ENCODE results near the gene GREM1.

Gene GREM1

GRCh38 chr15:32717426-32718226, at the start of gene GREM1:
GREM1 (plus strand) TSS chr15:32718004; CDS start chr15:32730691, 12,687 bp downstream.
- no peaks in the 10 kb centered on the region for H3K4me1 ChIP-seq
- H3K4me3 ChIP-seq = no peak within 1 kb of the TSS
- H3K9me3 ChIP-seq = no peaks in the 10 kb centered on the region
- no peaks in the 10 kb centered on the region for H3K36me3 ChIP-seq (replicated peaks)
- DNase-seq (ENCODE audit: low spot score in 2 of 2) = no peak
- in situ Hi-C loops (cut with MboI; ENCODE audit: low sequenced_read_pairs) = no loop called here
- peaks cover 45% of the 10 kb centered on the region for H3K27me3 ChIP-seq (ENCODE audit: low read depth)

- no peaks in the 10 kb centered on the region for H3K4me1 ChIP-seq
- DNase-seq (ENCODE audit: low spot score in 2 of 2) = no peak
- H3K36me3 ChIP-seq (replicated peaks) = no peaks in the 10 kb centered on the region
- no peaks in the 10 kb centered on the region for H3K9me3 ChIP-seq
- H3K27me3 ChIP-seq (ENCODE audit: low read depth) = no peaks in the 10 kb centered on the region
- in situ Hi-C loops (cut with MboI; ENCODE audit: low sequenced_read_pairs) = loop anchor here (25.0 kb wide), 1 partner anchor 468 kb away; no protein-coding TSS in a partner anchor
- no peak overlapping the region for H3K4me3 ChIP-seq
These were observed 48.9 kb upstream of the GREM1 start for GRCh38 chr15:32668942-32669341.

GRCh38 chr15:32669896-32670611, 47.8 kb upstream of the GREM1 start:
- Histone ChIP-seq H3K4me1 (no peaks in the 10 kb centered on the region), H3K36me3 (replicated peaks) (no peaks in the 10 kb centered on the region), H3K27me3 (ENCODE audit: low read depth) (no peaks in the 10 kb centered on the region), H3K9me3 (no peaks in the 10 kb centered on the region), H3K4me3 (no peak overlapping the region)
- DNase-seq (ENCODE audit: low spot score in 2 of 2) = peak in 1 of 2 experiments; percentile 22
- in situ Hi-C loops (cut with MboI; ENCODE audit: low sequenced_read_pairs) = loop anchor here (25.0 kb wide), 1 partner anchor 467 kb away; no protein-coding TSS in a partner anchor

- in situ Hi-C loops (cut with MboI; ENCODE audit: low sequenced_read_pairs) = loop anchor here (25.0 kb wide), 1 partner anchor 467 kb away; no protein-coding TSS in a partner anchor
- H3K27me3 ChIP-seq (ENCODE audit: low read depth) = no peaks in the 10 kb centered on the region
- H3K4me1 ChIP-seq = no peaks in the 10 kb centered on the region
- no peak for DNase-seq (ENCODE audit: low spot score in 2 of 2)
- H3K9me3 ChIP-seq = no peaks in the 10 kb centered on the region
- no peak overlapping the region for H3K4me3 ChIP-seq
- H3K36me3 ChIP-seq (replicated peaks) = no peaks in the 10 kb centered on the region
These were observed 47.2 kb upstream of the GREM1 start for GRCh38 chr15:32670623-32671022.

GRCh38 chr15:32671339-32672325, 46.2 kb upstream of the GREM1 start:
- Histone ChIP-seq H3K27me3 (ENCODE audit: low read depth) (no peaks in the 10 kb centered on the region), H3K4me3 (no peak overlapping the region), H3K9me3 (no peaks in the 10 kb centered on the region), H3K36me3 (replicated peaks) (no peaks in the 10 kb centered on the region), H3K4me1 (no peaks in the 10 kb centered on the region)
- no peak for DNase-seq (ENCODE audit: low spot score in 2 of 2)
- in situ Hi-C loops (cut with MboI; ENCODE audit: low sequenced_read_pairs) = loop anchor here (25.0 kb wide), 1 partner anchor 466 kb away; no protein-coding TSS in a partner anchor

GRCh38 chr15:32674681-32675080, 43.1 kb upstream of the GREM1 start:
- Histone ChIP-seq H3K9me3 (no peaks in the 10 kb centered on the region), H3K4me3 (no peak overlapping the region), H3K36me3 (replicated peaks) (no peaks in the 10 kb centered on the region), H3K4me1 (no peaks in the 10 kb centered on the region), H3K27me3 (ENCODE audit: low read depth) (no peaks in the 10 kb centered on the region)
- in situ Hi-C loops (cut with MboI; ENCODE audit: low sequenced_read_pairs) = loop anchor here (25.0 kb wide), 1 partner anchor 463 kb away; no protein-coding TSS in a partner anchor
- no peak for DNase-seq (ENCODE audit: low spot score in 2 of 2)

- Histone ChIP-seq H3K9me3 (no peaks in the 10 kb centered on the region), H3K27me3 (ENCODE audit: low read depth) (no peaks in the 10 kb centered on the region), H3K4me3 (no peak overlapping the region), H3K36me3 (replicated peaks) (no peaks in the 10 kb centered on the region), H3K4me1 (no peaks in the 10 kb centered on the region)
- in situ Hi-C loops (cut with MboI; ENCODE audit: low sequenced_read_pairs) = no loop called here
- DNase-seq (ENCODE audit: low spot score in 2 of 2) = no peak
These were observed 42.3 kb upstream of the GREM1 start for GRCh38 chr15:32675466-32675865.

- no peak for DNase-seq (ENCODE audit: low spot score in 2 of 2)
- H3K27me3 ChIP-seq (ENCODE audit: low read depth) = no peaks in the 10 kb centered on the region
- in situ Hi-C loops (cut with MboI; ENCODE audit: low sequenced_read_pairs) = no loop called here
These were observed 41.6 kb upstream of the GREM1 start for GRCh38 chr15:32676169-32676568.

GRCh38 chr15:32677238-32677750, 40.5 kb upstream of the GREM1 start:
- DNase-seq (ENCODE audit: low spot score in 2 of 2) = no peak
- Histone ChIP-seq H3K36me3 (replicated peaks) (no peaks in the 10 kb centered on the region), H3K27me3 (ENCODE audit: low read depth) (no peaks in the 10 kb centered on the region), H3K4me3 (no peak overlapping the region), H3K9me3 (no peaks in the 10 kb centered on the region), H3K4me1 (no peaks in the 10 kb centered on the region)
- in situ Hi-C loops (cut with MboI; ENCODE audit: low sequenced_read_pairs) = no loop called here

More at GRCh38 chr15:32676169-32676568, 41.6 kb upstream of the GREM1 start:
- Histone ChIP-seq H3K9me3 (no peaks in the 10 kb centered on the region), H3K36me3 (replicated peaks) (no peaks in the 10 kb centered on the region), H3K4me1 (no peaks in the 10 kb centered on the region), H3K4me3 (no peak overlapping the region)

GRCh38 chr15:32679298-32679690, 38.5 kb upstream of the GREM1 start:
- DNase-seq (ENCODE audit: low spot score in 2 of 2) = no peak
- H3K27me3 ChIP-seq (ENCODE audit: low read depth) = no peaks in the 10 kb centered on the region
- no peaks in the 10 kb centered on the region for H3K4me1 ChIP-seq
- in situ Hi-C loops (cut with MboI; ENCODE audit: low sequenced_read_pairs) = no loop called here
- H3K4me3 ChIP-seq = no peak overlapping the region
- no peaks in the 10 kb centered on the region for H3K9me3 ChIP-seq
- no peaks in the 10 kb centered on the region for H3K36me3 ChIP-seq (replicated peaks)

- in situ Hi-C loops (cut with MboI; ENCODE audit: low sequenced_read_pairs) = no loop called here
- H3K4me3 ChIP-seq = no peak overlapping the region
- H3K9me3 ChIP-seq = no peaks in the 10 kb centered on the region
- DNase-seq (ENCODE audit: low spot score in 2 of 2) = no peak
- H3K27me3 ChIP-seq (ENCODE audit: low read depth) = no peaks in the 10 kb centered on the region
- no peaks in the 10 kb centered on the region for H3K36me3 ChIP-seq (replicated peaks)
- no peaks in the 10 kb centered on the region for H3K4me1 ChIP-seq
These were observed 35.2 kb upstream of the GREM1 start for GRCh38 chr15:32682569-32682968.

- in situ Hi-C loops (cut with MboI; ENCODE audit: low sequenced_read_pairs) = no loop called here
- Histone ChIP-seq H3K36me3 (replicated peaks) (no peaks in the 10 kb centered on the region), H3K9me3 (no peaks in the 10 kb centered on the region), H3K4me1 (no peaks in the 10 kb centered on the region), H3K27me3 (ENCODE audit: low read depth) (no peaks in the 10 kb centered on the region), H3K4me3 (no peak overlapping the region)
- no peak for DNase-seq (ENCODE audit: low spot score in 2 of 2)
These were observed 34.7 kb upstream of the GREM1 start for GRCh38 chr15:32682977-32683630.

Measured in HAP-1 (cell line).